SKM-1 treated with dmso at 0.1 percent for 144 hours (cell line): Measurements from ENCODE around the gene RBM6.
"Not testable (repeated sequence)": the region's sequence is repeated elsewhere in the genome, so short reads cannot be mapped to it uniquely, and the experiment has no call there.

Experiments used
- DNase-seq: peaks from one replicate; lab custom pipeline; 2025; ENCODE audit not compliant: unreplicated experiment; lab: John Stamatoyannopoulos, UW

The RBM6 gene, protein sequence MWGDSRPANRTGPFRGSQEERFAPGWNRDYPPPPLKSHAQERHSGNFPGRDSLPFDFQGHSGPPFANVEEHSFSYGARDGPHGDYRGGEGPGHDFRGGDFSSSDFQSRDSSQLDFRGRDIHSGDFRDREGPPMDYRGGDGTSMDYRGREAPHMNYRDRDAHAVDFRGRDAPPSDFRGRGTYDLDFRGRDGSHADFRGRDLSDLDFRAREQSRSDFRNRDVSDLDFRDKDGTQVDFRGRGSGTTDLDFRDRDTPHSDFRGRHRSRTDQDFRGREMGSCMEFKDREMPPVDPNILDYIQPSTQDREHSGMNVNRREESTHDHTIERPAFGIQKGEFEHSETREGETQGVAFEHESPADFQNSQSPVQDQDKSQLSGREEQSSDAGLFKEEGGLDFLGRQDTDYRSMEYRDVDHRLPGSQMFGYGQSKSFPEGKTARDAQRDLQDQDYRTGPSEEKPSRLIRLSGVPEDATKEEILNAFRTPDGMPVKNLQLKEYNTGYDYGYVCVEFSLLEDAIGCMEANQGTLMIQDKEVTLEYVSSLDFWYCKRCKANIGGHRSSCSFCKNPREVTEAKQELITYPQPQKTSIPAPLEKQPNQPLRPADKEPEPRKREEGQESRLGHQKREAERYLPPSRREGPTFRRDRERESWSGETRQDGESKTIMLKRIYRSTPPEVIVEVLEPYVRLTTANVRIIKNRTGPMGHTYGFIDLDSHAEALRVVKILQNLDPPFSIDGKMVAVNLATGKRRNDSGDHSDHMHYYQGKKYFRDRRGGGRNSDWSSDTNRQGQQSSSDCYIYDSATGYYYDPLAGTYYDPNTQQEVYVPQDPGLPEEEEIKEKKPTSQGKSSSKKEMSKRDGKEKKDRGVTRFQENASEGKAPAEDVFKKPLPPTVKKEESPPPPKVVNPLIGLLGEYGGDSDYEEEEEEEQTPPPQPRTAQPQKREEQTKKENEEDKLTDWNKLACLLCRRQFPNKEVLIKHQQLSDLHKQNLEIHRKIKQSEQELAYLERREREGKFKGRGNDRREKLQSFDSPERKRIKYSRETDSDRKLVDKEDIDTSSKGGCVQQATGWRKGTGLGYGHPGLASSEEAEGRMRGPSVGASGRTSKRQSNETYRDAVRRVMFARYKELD

DNA sequence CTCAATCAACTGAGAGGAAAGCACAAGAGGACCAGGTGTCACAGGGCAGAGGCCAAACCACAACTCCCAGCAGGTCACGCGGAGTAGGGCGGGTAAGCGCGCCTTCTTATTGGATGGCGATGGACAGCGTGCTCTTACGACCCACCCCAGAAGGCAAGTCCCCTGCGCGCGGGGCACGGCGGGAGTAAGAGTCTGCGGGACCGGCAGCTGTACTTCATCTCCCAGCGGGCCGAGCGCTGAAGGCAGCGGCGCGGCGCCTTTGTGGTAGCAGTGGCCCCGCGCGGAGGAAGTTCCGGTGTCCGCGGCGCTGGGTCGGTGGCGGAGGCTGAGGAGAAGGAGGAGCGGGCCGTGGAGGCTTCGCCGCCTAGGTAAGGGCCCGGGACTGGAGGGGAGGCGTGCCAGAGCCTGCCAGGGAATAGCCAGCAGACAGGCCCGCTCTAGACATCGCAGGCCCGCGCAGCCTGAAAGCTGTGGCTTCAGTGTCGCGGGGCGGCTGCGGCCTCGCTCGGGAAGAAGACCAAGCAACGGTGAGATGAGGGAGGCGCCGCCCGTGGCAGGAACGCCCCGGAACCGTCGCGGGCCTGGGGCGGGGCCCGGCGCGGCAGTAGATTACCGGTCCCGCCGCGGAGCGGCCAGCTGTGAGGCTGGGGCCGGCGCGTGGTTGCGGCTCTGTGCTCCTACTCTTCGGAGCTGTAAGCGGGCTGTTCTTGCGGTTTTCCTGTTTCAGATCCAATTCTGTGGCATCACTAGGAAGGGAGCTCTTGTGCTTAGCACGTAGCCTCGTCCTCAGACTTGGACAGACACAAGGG lies at the start of gene RBM6:
RBM6 (plus strand) TSS at position 293 of the 809 bp plus-strand sequence. CDS start 22,492 bp downstream, outside the sequence.
- DNase-seq, result peak; percentile 99

DNA sequence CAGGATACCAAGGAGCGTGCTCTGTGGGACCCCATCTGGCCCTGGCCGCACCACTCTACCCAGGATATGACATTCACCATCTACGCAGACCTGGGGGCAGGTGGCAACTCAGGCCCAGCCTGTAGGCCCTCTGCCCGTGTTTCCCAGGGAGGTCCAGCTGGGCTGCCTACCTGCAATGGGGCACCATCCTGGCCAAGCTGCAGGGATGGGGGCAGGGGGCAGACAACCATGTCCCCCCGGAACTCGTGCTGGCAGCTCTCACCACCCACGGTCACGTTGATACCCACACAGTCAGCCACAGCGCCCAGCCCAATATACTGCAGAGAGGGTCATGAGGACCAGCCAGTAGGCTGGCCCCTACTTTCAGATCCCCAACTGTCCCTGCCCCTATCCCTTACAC lies 44.2 kb upstream of the RBM6 start:
- no peak for DNase-seq

DNA sequence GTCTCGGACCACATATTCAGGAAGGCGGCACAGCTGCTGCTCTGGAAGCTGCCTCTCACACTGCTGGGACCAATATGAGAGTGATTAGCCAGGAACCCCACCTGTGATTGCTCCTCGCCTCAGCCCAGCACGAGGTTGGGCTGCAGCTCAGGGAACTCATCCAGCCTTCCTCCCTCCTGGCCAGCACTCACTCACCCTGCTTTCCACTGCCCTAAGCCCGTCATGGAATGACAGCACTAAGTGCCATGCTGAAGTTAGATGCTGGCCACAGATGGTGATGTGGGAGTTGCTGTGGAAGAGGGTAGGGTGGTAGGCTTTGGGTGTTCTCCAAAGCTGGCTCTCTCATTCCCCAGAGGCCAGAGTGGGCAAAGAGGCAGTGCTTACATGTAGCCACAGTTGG lies 43.6 kb upstream of the RBM6 start:
- no peak for DNase-seq

DNA sequence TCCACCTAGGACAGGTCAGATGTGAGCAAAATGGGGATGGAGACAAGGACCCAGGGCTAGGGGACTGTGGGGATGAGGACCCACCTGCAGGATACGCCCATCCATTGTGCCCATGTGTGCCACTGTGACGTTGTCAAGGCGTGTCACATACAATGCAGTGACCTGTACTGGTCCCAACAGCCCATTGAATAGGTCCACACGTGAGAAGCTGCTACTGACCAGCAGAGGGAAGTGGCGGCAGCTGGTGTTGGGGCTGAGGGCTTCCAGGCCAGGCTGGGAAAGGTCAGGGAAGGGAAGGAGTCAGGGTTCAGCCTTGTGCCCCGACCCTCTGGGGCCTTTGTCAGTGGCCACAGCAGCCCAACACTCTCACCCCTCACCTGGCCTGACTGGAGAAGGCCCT lies 41.0 kb upstream of the RBM6 start:
- no peak for DNase-seq

DNA sequence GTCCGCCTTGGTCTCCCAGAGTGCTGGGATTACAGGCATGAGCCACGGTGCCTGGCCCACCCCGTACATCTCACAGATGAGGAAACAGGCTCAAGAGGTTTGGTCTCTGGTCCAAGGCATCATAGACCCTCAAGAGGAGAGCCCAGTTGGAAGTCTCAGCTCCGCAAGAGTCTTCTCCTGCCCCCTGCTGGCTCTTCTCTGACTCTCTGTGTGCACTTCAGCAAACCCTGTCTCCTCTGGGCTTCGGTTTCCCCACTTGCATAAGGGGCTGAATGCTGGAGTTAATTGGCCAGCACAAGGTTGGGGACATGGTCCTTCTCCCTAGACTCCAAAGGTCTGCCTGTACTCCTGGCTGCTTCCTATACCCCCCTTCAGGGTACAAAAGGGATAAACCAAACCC lies 40.1 kb upstream of the RBM6 start:
- DNase-seq, result peak; percentile 11

DNA sequence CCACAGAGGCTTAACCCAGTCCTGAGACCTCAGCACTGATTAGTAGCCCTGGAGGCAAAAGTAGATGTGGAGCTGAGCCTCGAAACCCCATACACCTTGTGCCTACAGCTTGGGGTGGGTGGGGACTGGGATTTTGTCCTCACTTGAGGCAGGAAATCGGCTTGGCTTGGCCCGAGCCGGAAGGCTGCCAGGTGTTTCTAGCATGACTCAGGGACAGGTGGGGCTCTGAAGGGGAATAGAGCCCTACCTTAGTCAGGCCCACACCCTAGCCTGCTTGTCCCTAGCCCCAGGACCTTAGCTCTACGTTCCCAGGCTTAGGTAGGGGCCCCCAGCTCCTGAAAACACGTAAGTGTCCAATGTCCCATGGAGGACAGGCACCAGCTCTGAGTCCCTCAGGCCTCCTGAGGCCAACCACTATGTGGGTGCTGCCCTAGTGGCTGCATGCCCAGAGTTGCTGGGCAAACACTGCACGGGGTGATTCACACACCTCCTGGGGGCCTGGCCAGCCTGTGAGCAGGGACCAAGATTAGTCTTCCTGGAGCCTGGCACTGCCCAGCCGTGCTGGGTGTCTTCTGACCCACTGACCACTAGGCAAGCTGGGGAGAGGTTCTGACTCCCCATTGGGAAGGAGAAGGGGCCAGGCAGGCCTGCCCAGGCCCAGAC lies 39.3 kb upstream of the RBM6 start:
- DNase-seq, result no peak

DNA sequence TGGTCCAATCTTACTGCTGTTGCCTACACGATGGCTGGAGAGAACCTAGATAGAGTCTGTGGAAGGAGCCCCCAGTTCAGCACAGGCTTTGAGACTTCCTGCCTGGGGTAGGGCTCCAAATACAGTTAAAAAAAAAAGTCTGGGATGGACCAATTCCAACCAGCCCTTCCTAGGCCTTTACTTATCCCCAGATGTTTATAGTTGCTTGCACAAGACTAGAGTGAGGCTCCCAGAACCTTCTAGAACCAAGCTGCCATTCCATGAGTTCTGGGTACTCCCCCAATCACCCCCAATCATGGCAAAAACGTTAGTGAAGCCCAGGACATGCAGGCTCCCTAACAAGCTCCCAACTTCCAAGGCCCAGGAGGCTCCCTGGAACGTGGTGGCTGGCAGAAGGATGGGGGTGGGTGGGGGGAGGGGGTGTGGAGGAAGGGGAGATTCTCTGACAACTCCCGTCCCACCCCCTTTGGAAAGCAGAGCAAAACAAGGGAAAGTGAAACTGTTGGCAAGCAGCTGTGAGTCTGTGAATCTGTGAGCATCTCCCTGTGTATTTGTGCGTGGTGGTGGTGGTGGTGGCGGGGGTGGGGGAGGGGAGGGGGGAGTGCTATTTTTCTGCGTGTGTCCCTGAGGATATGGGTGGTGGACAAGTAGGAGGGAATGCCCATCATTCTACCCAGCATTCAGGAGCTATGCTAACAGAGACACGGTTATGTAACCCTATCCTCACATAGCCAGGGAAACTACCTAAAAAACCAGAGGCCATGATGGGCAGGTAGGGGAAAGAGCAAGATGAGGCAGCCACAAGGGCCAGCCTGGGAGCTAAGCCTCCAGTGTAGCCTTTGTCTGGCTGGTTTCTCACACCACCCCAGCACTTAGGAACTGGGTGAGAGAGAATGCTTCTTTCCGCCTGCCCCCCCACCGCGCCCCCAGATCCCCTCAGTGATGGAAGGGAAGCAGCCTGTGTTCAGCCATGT lies 38.3 kb upstream of the RBM6 start:
- DNase-seq, result no peak

DNA sequence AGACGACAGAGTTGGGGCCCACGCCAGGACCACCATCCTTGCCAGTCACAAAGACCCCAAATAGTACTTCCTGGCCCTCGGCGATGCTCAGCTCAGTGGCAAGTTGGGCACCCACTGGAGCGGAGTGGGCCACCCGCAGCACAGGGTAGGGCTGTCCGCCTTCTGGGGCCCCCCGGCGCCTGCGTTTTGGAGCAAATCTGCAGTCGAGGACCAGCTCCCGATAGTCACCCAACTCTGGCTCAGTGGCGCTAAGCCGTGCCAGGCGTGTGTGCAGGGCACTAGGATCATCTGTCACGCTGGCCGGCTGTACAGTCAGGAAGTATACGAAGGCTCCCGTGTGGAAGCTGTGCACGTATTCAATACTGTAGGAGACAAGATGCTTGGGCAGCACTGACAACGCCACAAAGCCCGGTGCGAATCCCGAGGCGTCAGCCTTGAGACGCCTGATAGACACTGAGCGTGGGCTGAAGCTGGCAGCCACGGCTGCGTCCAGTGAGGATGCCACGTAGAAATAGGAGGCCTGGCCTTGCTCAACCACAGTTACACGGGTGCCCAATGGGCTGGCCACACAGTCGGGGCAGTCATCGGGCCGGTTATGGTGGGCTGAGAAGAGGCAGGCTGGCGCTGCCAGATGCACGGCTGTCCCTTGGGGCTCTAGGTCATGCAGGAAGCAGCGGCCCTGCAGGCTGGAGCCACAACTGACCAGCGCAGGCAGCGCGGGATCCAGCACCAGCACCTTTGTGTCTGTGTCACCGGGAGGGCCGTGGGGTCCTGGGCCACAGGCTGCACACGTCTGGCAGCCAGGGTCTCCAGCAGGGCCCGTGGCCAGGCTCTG lies 37.2 kb upstream of the RBM6 start:
- no peak for DNase-seq

DNA sequence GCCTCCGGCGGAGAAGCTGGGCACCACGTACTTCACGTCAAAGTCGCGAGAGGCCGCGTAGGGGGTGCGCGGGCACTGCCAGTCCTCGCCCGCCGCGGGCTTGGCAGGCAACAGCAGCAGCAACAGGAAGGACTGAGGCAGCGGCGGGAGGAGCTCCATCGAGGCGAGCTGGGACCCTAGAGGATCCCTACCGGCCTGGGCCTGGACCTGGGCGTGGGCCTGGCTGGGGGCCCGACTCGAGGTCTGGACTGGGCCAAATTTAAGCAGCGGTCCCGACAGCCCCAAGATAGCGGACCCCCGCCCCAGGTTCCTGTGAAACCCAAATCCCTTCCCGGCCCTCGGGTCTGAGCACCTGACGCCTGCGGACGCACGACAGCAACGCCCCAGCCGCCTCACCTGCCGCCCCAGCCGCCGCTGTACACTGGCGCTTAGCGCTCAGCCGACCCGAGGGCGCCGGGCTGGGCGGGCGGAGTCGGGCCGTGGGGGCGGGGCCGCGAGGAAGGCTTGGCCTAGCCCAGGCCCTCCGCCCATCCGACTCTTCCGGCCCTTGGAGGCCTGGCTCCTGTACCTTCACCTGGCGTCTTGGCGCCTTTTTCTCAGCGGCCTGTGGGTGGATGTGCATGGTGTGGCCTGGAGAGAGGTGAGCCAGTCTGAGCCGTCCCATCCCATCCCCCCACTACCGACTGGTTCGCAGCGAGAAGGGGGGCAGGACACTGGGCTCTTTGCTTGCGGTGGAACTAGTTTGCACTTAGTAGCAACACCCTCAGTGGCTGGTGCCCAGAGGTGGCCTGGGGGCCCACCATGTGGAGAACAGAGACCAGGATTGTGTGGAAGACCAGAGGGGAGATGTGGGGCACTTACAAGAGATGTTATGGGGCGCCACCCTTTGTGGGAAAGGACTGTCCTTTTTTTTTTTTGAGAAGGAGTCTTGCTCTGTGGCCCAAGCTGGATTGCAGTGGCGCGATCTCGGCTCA lies 36.2 kb upstream of the RBM6 start, which contains the start of gene MST1R:
MST1R (minus strand) TSS at position 423 of the 974 bp plus-strand sequence; CDS start at position 159, 264 bp downstream.
- no peak for DNase-seq

DNA sequence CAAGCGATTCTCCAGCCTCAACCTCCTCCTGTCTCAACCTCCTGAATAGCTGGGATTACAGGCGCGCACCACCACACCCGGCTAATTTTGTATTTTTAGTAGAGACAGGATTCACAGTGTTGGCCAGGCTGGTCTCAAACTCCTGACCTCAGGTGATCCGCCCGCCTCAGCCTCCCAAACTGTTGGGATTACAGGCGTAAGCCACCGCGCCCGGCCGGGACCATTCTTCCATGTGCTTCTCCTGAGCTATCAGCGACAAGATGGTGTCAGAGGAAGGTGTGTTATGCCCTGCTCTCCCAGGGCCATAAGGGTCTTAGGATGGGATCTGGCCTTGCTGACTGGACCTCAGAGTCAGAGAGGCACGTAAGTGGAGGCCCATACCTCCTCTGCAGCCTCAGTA lies 35.5 kb upstream of the RBM6 start:
- not testable (repeated sequence) for DNase-seq

DNA sequence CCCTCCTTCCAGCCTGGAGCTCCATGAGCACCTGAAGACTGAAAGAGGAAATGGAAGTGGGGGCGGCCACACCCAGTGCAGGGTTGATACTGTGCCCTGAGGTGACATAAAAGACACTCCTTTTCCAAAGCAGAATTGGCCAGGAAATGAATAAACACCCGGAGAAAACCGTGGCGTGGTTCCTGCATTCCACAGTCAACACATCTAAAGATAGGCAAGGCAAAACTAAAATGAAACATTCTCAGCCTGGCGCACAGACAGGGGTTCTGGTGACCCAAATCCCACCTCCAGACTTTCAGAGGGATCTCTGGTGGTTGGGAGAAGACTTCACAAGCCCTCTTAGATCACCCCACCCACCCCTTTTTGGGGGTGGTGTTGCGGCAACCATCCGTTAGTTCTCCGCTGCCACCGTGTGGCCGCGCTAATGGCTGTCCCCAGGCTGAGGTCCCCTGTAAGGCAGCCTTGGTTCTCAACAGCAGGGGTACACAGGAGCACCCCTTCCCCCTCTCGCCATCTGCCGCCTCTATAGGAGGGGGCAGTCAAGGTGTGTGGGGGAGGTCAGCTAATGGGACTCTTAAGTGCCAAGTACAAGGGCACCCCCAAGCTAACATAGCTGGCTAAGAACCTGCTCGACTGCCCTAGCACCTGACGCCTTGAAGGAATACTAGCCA lies 33.7 kb upstream of the RBM6 start:
- peak; percentile 36 for DNase-seq

DNA sequence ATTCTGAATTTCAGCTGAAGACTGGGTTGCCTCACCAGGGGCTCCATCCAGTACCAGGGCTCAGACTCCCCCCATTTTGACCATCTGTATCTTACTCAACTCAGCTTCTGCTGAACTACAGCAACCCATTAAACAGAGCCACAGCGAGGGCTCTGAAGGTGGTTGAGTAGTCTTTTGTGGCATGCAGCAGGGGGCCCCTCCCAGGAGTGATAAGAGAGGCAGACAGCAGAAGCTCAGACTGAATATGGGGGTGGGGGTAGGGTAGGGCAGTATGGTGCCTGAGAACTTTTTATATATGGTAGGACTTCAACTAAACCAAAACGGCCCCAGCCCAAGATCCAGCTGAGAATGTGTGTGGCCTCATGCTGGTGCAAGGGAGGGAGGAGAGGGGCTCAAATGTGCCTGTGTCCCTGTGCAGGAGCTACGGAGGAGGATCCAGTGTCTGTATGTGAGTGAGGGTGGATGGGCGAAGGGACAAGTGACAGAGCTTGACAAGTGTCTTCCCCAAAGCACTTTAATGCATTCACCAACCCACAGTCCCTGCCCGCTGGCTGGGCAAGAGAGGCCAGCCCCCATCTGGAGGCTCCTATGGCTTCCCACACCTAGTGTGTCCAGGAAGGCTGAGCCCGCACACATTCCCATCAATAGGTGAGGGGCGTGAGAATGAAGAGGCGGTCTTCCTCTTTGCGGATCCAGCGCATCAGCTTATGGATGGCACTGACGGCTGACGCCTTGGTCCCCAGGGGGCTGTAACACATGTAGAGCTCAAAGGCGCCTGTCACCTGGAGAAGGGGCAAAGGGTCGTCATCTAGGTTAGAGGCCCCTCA lies 31.4 kb upstream of the RBM6 start:
- no peak for DNase-seq

DNA sequence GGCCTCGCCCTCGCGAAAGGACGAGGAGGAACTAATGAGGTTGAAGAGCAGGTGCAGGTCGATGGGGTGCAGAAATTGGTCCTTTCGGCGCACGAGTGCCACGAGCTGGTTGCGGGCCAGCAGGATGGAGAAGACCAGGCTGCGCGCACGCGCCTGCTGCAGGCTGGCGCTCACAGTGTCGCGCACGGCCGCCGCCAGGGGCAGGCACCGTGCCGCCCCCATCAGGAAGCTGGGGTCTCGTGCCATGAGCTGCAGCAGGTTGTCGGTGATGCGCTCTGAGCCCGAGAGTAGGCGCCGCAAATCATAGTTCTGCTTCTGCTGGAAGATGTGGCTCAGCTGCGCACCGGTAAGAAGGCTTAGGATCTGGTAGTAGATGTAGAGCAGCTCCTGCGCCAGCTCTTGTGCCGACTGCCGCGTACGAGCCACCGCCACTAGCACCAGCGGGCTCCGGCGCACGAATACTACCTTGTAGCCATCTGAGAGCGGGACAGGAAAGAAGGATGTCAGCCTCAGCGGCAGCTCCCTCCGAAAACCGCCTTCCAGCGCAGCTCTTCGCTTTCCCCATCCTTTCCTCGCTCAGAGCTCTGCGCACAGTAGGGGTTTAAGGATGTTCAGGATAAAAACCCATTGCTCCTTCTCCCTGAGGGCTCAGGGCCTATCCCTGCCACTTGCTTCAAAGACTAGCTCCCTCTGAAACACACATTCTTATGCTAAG lies 29.4 kb upstream of the RBM6 start:
- DNase-seq, result no peak

DNA sequence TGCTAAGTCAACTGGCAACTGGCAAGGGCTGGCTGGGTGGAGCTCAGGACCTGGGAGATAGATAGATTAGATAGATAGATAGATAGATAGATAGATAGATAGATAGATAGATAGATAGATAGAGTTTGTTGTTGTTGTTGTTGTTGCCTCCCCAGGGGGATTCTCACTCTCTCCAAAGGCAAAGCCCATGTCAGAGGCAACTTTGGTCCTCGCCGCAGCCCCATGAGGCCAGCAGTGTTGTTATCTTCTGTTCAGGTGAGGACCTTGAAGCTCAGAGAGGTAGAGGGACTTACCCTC lies 28.9 kb upstream of the RBM6 start:
- DNase-seq, result no peak

DNA sequence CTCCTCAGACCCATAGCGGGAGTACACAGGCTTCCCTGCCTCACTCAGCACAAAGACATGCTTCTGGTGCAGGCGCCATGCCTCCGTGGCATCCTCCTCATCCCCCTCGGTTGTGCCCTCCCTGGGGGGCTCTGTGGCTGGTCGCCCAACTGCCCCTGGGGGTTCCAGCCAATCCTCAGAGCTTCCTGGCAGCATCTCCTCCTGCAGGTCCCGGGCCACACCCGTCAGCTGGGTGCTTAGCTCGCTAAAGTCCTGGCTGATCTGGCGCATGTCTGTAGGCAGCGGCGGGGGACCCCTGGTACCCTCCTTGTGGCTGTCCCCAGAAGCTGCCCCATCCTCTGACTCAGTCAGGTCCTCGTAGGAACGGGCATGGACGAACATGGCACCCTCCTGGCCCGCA lies 28.3 kb upstream of the RBM6 start:
- DNase-seq, result no peak
